Measurements from ENCODE around the gene PLAAT2. TPM values are rescaled to one million over a fixed set of nuclear protein-coding genes. Genes with fewer than 3 reads are reported as not detected.

Gene PLAAT2
- polyA plus RNA-seq, 3 donors: not detected

GRCh38 chr11:63557570-63557969 is 5.6 kb downstream of the PLAAT2 start:
- H3K4me3 Mint-ChIP-seq: no peak overlapping the region
- H3K36me3 ChIP-seq (replicated peaks in 1 of 2; ENCODE audit: control insufficient read depth in 1 of 2, insufficient read depth in 2 of 2, low read length in 2 of 2): no peaks in the 10 kb centered on the region
- peaks cover 0 to 5% (median 4%) of the 10 kb centered on the region in 3 donors for H3K27me3 Mint-ChIP-seq (ENCODE audit: low read depth in 3 of 3)
- H4K20me1 ChIP-seq (ENCODE audit: insufficient read depth, low read length): no peaks in the 10 kb centered on the region
- H3K9me3 ChIP-seq (replicated peaks in 1 of 2; ENCODE audit: control insufficient read depth in 1 of 2, insufficient read depth in 1 of 2, low read length in 2 of 2): no peaks in the 10 kb centered on the region
- TF ChIP-seq CTCF (IDR thresholded peaks at IDR 0.05): no peak
- no peak overlapping the region for H3K4me2 ChIP-seq (replicated peaks; ENCODE audit: extremely low read depth, low read length, poor library complexity, severe bottlenecking)
- DNase-seq: no peak
- H3K79me2 ChIP-seq (ENCODE audit: insufficient read depth, low read length): no peaks in the 10 kb centered on the region
- no peaks in the 10 kb centered on the region for H3K36me3 Mint-ChIP-seq
- no peak overlapping the region for H3K27ac Mint-ChIP-seq
- H3K27me3 ChIP-seq (ENCODE audit: control insufficient read depth in 2 of 2, insufficient read depth in 2 of 2, low read length in 2 of 2): no peaks in the 10 kb centered on the region
- no peak overlapping the region for H3K4me3 ChIP-seq (replicated peaks in 1 of 3; ENCODE audit: low read depth in 2 of 3, low read length in 3 of 3)
- no peak overlapping the region for H3K9ac ChIP-seq (ENCODE audit: insufficient read depth, low read length, poor library complexity, severe bottlenecking)
- intact Hi-C loops (cut with micrococcal nuclease): no loop called here
- no peak overlapping the region for H3K27ac ChIP-seq (ENCODE audit: low read depth in 1 of 2, low read length in 2 of 2)
- WGBS (ENCODE audit: insufficient coverage): 72% methylated on average over 3 of the region's 7 CpGs
- peaks cover 26% of the 10 kb centered on the region for H3K4me1 Mint-ChIP-seq
- H3K4me1 ChIP-seq (ENCODE audit: control insufficient read depth in 1 of 2, insufficient read depth in 2 of 2, low read length in 2 of 2): peaks cover 15 to 17% of the 10 kb centered on the region in 2 donors
- no peaks in the 10 kb centered on the region for H3K9me3 Mint-ChIP-seq
- H2AFZ ChIP-seq (ENCODE audit: insufficient read depth, low read depth, low read length, poor library complexity, severe bottlenecking): no peak overlapping the region

GRCh38 chr11:63556404-63557013 is 6.7 kb downstream of the PLAAT2 start:
- Histone ChIP-seq H3K27ac (ENCODE audit: low read depth in 1 of 2, low read length in 2 of 2) (no peak overlapping the region), H3K4me3 (replicated peaks in 1 of 3; ENCODE audit: low read depth in 2 of 3, low read length in 3 of 3) (no peak overlapping the region), H4K20me1 (ENCODE audit: insufficient read depth, low read length) (no peaks in the 10 kb centered on the region), H3K4me2 (replicated peaks; ENCODE audit: extremely low read depth, low read length, poor library complexity, severe bottlenecking) (no peak overlapping the region), H3K9me3 (replicated peaks in 1 of 2; ENCODE audit: control insufficient read depth in 1 of 2, insufficient read depth in 1 of 2, low read length in 2 of 2) (no peaks in the 10 kb centered on the region), H2AFZ (ENCODE audit: insufficient read depth, low read depth, low read length, poor library complexity, severe bottlenecking) (no peak overlapping the region), H3K9ac (ENCODE audit: insufficient read depth, low read length, poor library complexity, severe bottlenecking) (no peak overlapping the region), H3K4me1 (ENCODE audit: control insufficient read depth in 1 of 2, insufficient read depth in 2 of 2, low read length in 2 of 2) (peaks cover 15 to 17% of the 10 kb centered on the region in 2 donors), H3K79me2 (ENCODE audit: insufficient read depth, low read length) (no peaks in the 10 kb centered on the region), H3K27me3 (ENCODE audit: control insufficient read depth in 2 of 2, insufficient read depth in 2 of 2, low read length in 2 of 2) (no peaks in the 10 kb centered on the region), H3K36me3 (replicated peaks in 1 of 2; ENCODE audit: control insufficient read depth in 1 of 2, insufficient read depth in 2 of 2, low read length in 2 of 2) (no peaks in the 10 kb centered on the region)
- intact Hi-C loops (cut with micrococcal nuclease): no loop called here
- no peak overlapping the region for H3K4me3 Mint-ChIP-seq
- peaks cover 0 to 7% (median 5%) of the 10 kb centered on the region in 3 donors for H3K27me3 Mint-ChIP-seq (ENCODE audit: low read depth in 3 of 3)
- H3K36me3 Mint-ChIP-seq: no peaks in the 10 kb centered on the region
- H3K9me3 Mint-ChIP-seq: no peaks in the 10 kb centered on the region
- TF ChIP-seq CTCF (IDR thresholded peaks at IDR 0.05): no peak
- DNase-seq: no peak
- peaks cover 29% of the 10 kb centered on the region for H3K4me1 Mint-ChIP-seq
- WGBS (ENCODE audit: insufficient coverage): 94% methylated on average over 4 of the region's 7 CpGs
- H3K27ac Mint-ChIP-seq: no peak overlapping the region

All from CD14-positive monocyte (primary cell).